A549 (cell line): ENCODE measurements around the gene CCDC138. TPM values are rescaled to one million over a fixed set of nuclear protein-coding genes. Genes with fewer than 3 reads are reported as not detected.
A peak's percentile ranks its signal among the peaks of the same experiment; 100 is the strongest.

Experiments used
- ATAC-seq, 2 experiments: fragments of 200-7000 bp in 1 of 2; fragments of >200 bp in 1 of 2; cut with Nextera tagmentation in 1 of 2; cut with Tn5 transposase in 1 of 2; 3 replicates each; pipeline versions ENCODE4 v1.8.0 to v1.9.1; 2018 to 2020; ENCODE audit warnings: mild to moderate bottlenecking in 1 of 2, moderate library complexity in 1 of 2
- CTCF ChIA-PET: fragments of 300-600 bp; sonication (Branson Sonifier 250); formaldehyde crosslinking; extraction: SDS; loops from one replicate; lab custom pipeline; 2021; ENCODE audit warnings: antibody characterized with exemption, inconsistent platforms; lab: Yijun Ruan, JAX
- POLR2A ChIA-PET: fragments of 350-600 bp; formaldehyde crosslinking; extraction: SDS; loops from one replicate; lab custom pipeline; 2021; ENCODE audit warnings: antibody characterized with exemption, inconsistent platforms; lab: Yijun Ruan, JAX
- DNase-seq, 2 experiments: peaks; one replicate each; pipeline versions ENCODE4 v3.0.0 to v3.0.0-alpha.2; 2011 to 2016; ENCODE audit warnings: low read depth in 1 of 2, low spot score in 1 of 2
- FAIRE-seq: peaks from 2 replicates; lab custom pipeline; 2011; peaks lifted over from hg19 to GRCh38; lab: Jason Lieb, UNC
- H3K27ac ChIP-seq, 2 experiments: fragments of >200 bp; sonication (Bioruptor Twin); formaldehyde crosslinking; 3 replicates each; pipeline ENCODE4 v1.5.1; 2016 to 2017
- H3K4me1 ChIP-seq: fragments of >200 bp; sonication (Bioruptor Twin); formaldehyde crosslinking; 3 replicates; pipeline ENCODE4 v1.6.1; 2016
- H3K4me2 ChIP-seq: fragments of >200 bp; sonication (Bioruptor Twin); formaldehyde crosslinking; 3 replicates; pipeline ENCODE4 v1.6.1; 2016
- H3K4me3 ChIP-seq: fragments of >200 bp; sonication (Bioruptor Twin); formaldehyde crosslinking; 3 replicates; pipeline ENCODE4 v1.5.1; 2016
- H3K9me3 ChIP-seq: fragments of >200 bp; sonication (Bioruptor Twin); formaldehyde crosslinking; 3 replicates; pipeline ENCODE4 v1.6.1; 2016
- CBX2 ChIP-seq: fragments of 200-600 bp; sonication (generic); IDR thresholded peaks from 2 replicates; pipeline ENCODE4 v1.6.1; 2016; ENCODE audit warnings: low read depth, mild to moderate bottlenecking, borderline replicate concordance
- CEBPB ChIP-seq, 2 experiments: fragments of >200 bp in 1 of 2; sonication (Bioruptor Twin) in 1 of 2; formaldehyde crosslinking in 1 of 2; IDR thresholded peaks; 2 replicates each; pipeline ENCODE4 v1.6.1; 2012 to 2016
- CHD2 ChIP-seq: fragments of 150-350 bp; IDR thresholded peaks from 2 replicates; pipeline ENCODE4 v1.6.1; 2014; ENCODE audit warnings: low read length; ENCODE audit not compliant: partially characterized antibody
- CHD4 ChIP-seq: fragments of 200-600 bp; sonication (generic); IDR thresholded peaks from 2 replicates; pipeline ENCODE4 v1.6.1; 2016; ENCODE audit warnings: antibody characterized with exemption, mild to moderate bottlenecking, borderline replicate concordance
- ESRRA ChIP-seq: fragments of 150-350 bp; IDR thresholded peaks from 2 replicates; pipeline ENCODE4 v1.6.1; 2014; ENCODE audit warnings: mild to moderate bottlenecking, low read length, borderline replicate concordance
- FOSB ChIP-seq: fragments of 250-450 bp; sonication (Bioruptor Pico); IDR thresholded peaks from 2 replicates; pipeline ENCODE4 v1.5.0; 2020; ENCODE audit warnings: mild to moderate bottlenecking, moderate library complexity
- GATA3 ChIP-seq: IDR thresholded peaks from 2 replicates; pipeline ENCODE4 v1.6.1; 2012; ENCODE audit warnings: borderline replicate concordance
- HDAC2 ChIP-seq: fragments of 200-600 bp; sonication (generic); IDR thresholded peaks from 2 replicates; pipeline ENCODE4 v1.6.1; 2016
- HOXA7 ChIP-seq: fragments of 250-450 bp; sonication (Bioruptor Pico); IDR thresholded peaks from 2 replicates; pipeline ENCODE4 v1.5.0; 2020; ENCODE audit warnings: mild to moderate bottlenecking, moderate library complexity
- JUNB ChIP-seq: fragments of >200 bp; sonication (Bioruptor Twin); formaldehyde crosslinking; IDR thresholded peaks from 2 replicates; pipeline ENCODE4 v1.6.1; 2016
- NPAS2 ChIP-seq: fragments of 250-450 bp; sonication (Bioruptor Pico); IDR thresholded peaks from 2 replicates; pipeline ENCODE4 v1.8.0; 2022; ENCODE audit warnings: mild to moderate bottlenecking, moderate library complexity, borderline replicate concordance
- POLR2AphosphoS2 ChIP-seq: conservative IDR thresholded peaks from 2 replicates; pipeline ENCODE4 v1.6.1; 2012; ENCODE audit warnings: low read length, improper control_type of control experiment, inconsistent platforms
- RAD21 ChIP-seq, 2 experiments: fragments of >200 bp in 1 of 2; sonication (Bioruptor Twin) in 1 of 2; formaldehyde crosslinking in 1 of 2; IDR thresholded peaks in 1 of 2; conservative IDR thresholded peaks in 1 of 2; 2 replicates in 1 of 2; 3 replicates in 1 of 2; pipeline ENCODE4 v1.6.1; 2012 to 2018; ENCODE audit warnings: inconsistent platforms in 1 of 2
- RFX5 ChIP-seq: fragments of 450-650 bp; IDR thresholded peaks from 2 replicates; pipeline ENCODE4 v1.7.1; 2014; ENCODE audit warnings: antibody characterized with exemption, mild to moderate bottlenecking, moderate library complexity
- RNF2 ChIP-seq: fragments of 200-600 bp; sonication (generic); IDR thresholded peaks from 2 replicates; pipeline ENCODE4 v1.6.1; 2016; ENCODE audit warnings: low read depth, mild to moderate bottlenecking, antibody characterized with exemption, moderate library complexity, borderline replicate concordance
- SMC3 ChIP-seq: fragments of >200 bp; sonication (Bioruptor Twin); formaldehyde crosslinking; IDR thresholded peaks from 3 replicates; pipeline ENCODE4 v1.6.1; 2018; ENCODE audit warnings: inconsistent platforms
- ZC3H11A ChIP-seq: fragments of 450-650 bp; IDR thresholded peaks from 2 replicates; pipeline ENCODE4 v1.6.1; 2014; ENCODE audit warnings: antibody characterized with exemption, mild to moderate bottlenecking
- ZNF302 ChIP-seq: fragments of 250-450 bp; sonication (Bioruptor Pico); IDR thresholded peaks from 2 replicates; pipeline ENCODE4 v1.9.0; 2021; ENCODE audit warnings: inconsistent platforms, mild to moderate bottlenecking, moderate library complexity
- ZSCAN20 ChIP-seq: fragments of 250-450 bp; sonication (Bioruptor Pico); IDR thresholded peaks from 2 replicates; pipeline ENCODE4 v1.8.0; 2022; ENCODE audit warnings: mild to moderate bottlenecking, moderate library complexity
- WGBS: methylation state at CpG from one replicate; pipeline ENCODE4 v1.1.6; 2017; ENCODE audit errors: missing lambda C conversion rate; 5-methylcytosine and 5-hydroxymethylcytosine counted together
- polyA plus RNA-seq, 4 experiments: library from polyadenylated mRNA; depleted of rRNA in 3 of 4; stranded (reverse); fragments of >200 nt; fragmentation: RNase III in 1 of 4; extraction: RNeasy Plus Mini Kit Qiagen cat#74134 plus additional on column Dnase treatment in 1 of 4; gene quantifications; 2 replicates in 3 of 4; 3 replicates in 1 of 4; pipeline ENCODE4 v1.2.3, GENCODE V29; 2011 to 2017
- TF ChIP-seq, protein P1 (sequence below): fragments of 450-650 bp; IDR thresholded peaks from 2 replicates; pipeline ENCODE4 v1.6.1; 2014; ENCODE audit warnings: antibody characterized with exemption
- TF ChIP-seq, protein P2 (sequence below): fragments of >200 bp; sonication (Bioruptor Twin); formaldehyde crosslinking; IDR thresholded peaks from 3 replicates; pipeline ENCODE4 v1.5.1; 2016
- TF ChIP-seq, protein P3 (sequence below): fragments of >200 bp; sonication (Bioruptor Twin); formaldehyde crosslinking; IDR thresholded peaks from 3 replicates; pipeline ENCODE4 v1.6.1; 2016

CCDC138 gene
- polyA plus RNA-seq, 2 of the 4 experiments (the other 2 are of a cell fraction), result 9.7 to 13.0 TPM

DNA sequence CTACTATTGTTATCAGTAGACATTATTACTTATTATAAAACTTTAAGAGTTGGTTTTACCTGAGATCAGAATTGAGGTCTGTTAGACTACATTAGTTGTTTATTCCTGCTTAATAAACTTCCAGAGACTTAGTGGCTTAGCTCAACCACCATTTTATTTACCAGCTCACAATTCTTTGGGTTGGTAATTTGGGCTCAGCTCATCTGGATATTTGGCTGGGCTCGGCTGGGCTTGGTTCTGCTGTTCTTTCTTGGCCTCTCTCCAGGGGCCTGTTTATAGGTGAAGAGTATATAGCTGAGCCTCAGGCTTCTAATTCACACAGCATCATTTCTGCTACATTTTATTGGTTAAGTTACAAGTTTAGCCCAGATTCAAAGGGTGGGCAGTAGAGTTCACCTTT, 67.9 kb downstream of the CCDC138 start:
- CTCF ChIA-PET, result interaction anchor here (1.2 kb wide), 1 partner anchor 340 kb away, joined by 3 read pairs; no protein-coding TSS in a partner anchor
- DNase-seq (no peak), FAIRE-seq (no peak), ATAC-seq (no peak)
- Histone ChIP-seq H3K4me2 (no peak overlapping the region), H3K4me3 (no peak overlapping the region), H3K9me3 (no peaks in the 10 kb centered on the region), H3K27ac (no peak overlapping the region), H3K4me1 (no peaks in the 10 kb centered on the region)
- TF ChIP-seq, protein P1, sequence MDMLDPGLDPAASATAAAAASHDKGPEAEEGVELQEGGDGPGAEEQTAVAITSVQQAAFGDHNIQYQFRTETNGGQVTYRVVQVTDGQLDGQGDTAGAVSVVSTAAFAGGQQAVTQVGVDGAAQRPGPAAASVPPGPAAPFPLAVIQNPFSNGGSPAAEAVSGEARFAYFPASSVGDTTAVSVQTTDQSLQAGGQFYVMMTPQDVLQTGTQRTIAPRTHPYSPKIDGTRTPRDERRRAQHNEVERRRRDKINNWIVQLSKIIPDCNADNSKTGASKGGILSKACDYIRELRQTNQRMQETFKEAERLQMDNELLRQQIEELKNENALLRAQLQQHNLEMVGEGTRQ, result no peak
- TF ChIP-seq ZNF302 (CRISPR knock-in tag) (no peak), RNF2 (no peak), HOXA7 (CRISPR knock-in tag) (no peak), ZC3H11A (no peak), GATA3 (no peak), CHD2 (no peak), NPAS2 (CRISPR knock-in tag) (no peak), JUNB (no peak)
- WGBS, result 63% methylated on average over 1 of the region's 1 CpG
- POLR2A ChIA-PET, result no interaction called here

DNA sequence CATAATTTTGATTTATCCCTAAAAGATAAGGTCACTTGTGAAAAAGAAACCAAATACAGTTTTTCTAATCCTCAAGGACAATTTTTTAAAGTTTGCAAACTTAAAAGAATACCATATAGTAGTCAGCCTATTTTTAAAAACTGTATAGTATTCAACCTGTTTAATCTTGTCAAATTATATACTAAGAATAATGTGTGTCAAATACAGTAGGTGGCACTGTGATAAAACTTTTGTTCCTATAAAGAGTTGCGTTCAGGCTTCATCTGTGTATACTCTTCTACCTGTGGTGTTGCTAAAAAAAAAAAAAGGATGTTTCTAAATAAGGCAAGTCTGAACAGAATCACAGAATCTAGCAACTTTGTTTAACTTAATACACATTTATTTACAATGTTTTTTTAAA, 68.6 kb downstream of the CCDC138 start:
- TF ChIP-seq POLR2AphosphoS2 (no peak), CBX2 (no peak), NPAS2 (CRISPR knock-in tag) (no peak), ZSCAN20 (CRISPR knock-in tag) (no peak), HDAC2 (no peak), ESRRA (no peak), RAD21 (conservative IDR thresholded peaks at IDR 0.05 in 1 of 2, IDR thresholded peaks at IDR 0.05 in 1 of 2) (peak; percentile 48 to 51), CEBPB (IDR thresholded peaks at IDR 0.05) (no peak), RFX5 (no peak), SMC3 (peak; percentile 41; the same call in 1 of the 3 replicates), GATA3 (no peak), CHD4 (no peak), FOSB (no peak)
- TF ChIP-seq, protein P2, sequence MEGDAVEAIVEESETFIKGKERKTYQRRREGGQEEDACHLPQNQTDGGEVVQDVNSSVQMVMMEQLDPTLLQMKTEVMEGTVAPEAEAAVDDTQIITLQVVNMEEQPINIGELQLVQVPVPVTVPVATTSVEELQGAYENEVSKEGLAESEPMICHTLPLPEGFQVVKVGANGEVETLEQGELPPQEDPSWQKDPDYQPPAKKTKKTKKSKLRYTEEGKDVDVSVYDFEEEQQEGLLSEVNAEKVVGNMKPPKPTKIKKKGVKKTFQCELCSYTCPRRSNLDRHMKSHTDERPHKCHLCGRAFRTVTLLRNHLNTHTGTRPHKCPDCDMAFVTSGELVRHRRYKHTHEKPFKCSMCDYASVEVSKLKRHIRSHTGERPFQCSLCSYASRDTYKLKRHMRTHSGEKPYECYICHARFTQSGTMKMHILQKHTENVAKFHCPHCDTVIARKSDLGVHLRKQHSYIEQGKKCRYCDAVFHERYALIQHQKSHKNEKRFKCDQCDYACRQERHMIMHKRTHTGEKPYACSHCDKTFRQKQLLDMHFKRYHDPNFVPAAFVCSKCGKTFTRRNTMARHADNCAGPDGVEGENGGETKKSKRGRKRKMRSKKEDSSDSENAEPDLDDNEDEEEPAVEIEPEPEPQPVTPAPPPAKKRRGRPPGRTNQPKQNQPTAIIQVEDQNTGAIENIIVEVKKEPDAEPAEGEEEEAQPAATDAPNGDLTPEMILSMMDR, result peak; percentile 53
- TF ChIP-seq, protein P3, sequence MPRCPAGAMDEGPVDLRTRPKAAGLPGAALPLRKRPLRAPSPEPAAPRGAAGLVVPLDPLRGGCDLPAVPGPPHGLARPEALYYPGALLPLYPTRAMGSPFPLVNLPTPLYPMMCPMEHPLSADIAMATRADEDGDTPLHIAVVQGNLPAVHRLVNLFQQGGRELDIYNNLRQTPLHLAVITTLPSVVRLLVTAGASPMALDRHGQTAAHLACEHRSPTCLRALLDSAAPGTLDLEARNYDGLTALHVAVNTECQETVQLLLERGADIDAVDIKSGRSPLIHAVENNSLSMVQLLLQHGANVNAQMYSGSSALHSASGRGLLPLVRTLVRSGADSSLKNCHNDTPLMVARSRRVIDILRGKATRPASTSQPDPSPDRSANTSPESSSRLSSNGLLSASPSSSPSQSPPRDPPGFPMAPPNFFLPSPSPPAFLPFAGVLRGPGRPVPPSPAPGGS, result no peak
- TF ChIP-seq, all 56 proteins: peak for 3
- Histone ChIP-seq H3K27ac (no peak overlapping the region), H3K4me1 (no peaks in the 10 kb centered on the region), H3K9me3 (no peaks in the 10 kb centered on the region), H3K4me3 (no peak overlapping the region), H3K4me2 (no peak overlapping the region)
- DNase-seq (peak in 1 of 2 experiments; percentile 30), FAIRE-seq (no peak), ATAC-seq (peak; percentile 66 to 74; a peak in 3 of 6 replicates)
- CTCF ChIA-PET, result interaction anchor here (0.9 to 1.1 kb wide), 2 partner anchors 655 to 854 kb away, joined by 4 to 5 read pairs; no protein-coding TSS in a partner anchor
- POLR2A ChIA-PET, result no interaction called here
- 55% methylated on average over 1 of the region's 1 CpG for WGBS
